Liver (tissue), 3 donors: ENCODE data around the gene KMT2A.

Experiments used
- ATF3 ChIP-seq: IDR thresholded peaks from 2 replicates; pipeline ENCODE4 v1.6.1; 2016; ENCODE audit warnings: antibody characterized with exemption
- CTCF ChIP-seq: fragments of 150-350 bp; IDR thresholded peaks from 2 replicates; pipeline ENCODE4 v1.5.1; 2017; ENCODE audit warnings: improper control_type of control experiment, low read depth, low read length; ENCODE audit not compliant: missing input control
- EGR1 ChIP-seq, 2 donors: IDR thresholded peaks; 2 replicates each; pipeline ENCODE4 v1.6.1; 2016 to 2018; ENCODE audit warnings: antibody characterized with exemption in 2 of 2, low read depth in 2 of 2
- GABPA ChIP-seq, 2 donors: IDR thresholded peaks in 1 of 2; conservative IDR thresholded peaks in 1 of 2; 2 replicates each; pipeline ENCODE4 v1.6.1; 2016; ENCODE audit warnings: antibody characterized with exemption in 2 of 2, mild to moderate bottlenecking in 1 of 2, moderate library complexity in 1 of 2
- JUND ChIP-seq, 2 donors: IDR thresholded peaks; 2 replicates each; pipeline ENCODE4 v1.6.1; 2016; ENCODE audit warnings: antibody characterized with exemption in 2 of 2
- MAX ChIP-seq: IDR thresholded peaks from 2 replicates; pipeline ENCODE4 v1.6.1; 2016; ENCODE audit warnings: antibody characterized with exemption
- NR2F2 ChIP-seq: IDR thresholded peaks from 2 replicates; pipeline ENCODE4 v1.6.1; 2016; ENCODE audit warnings: antibody characterized with exemption
- RAD21 ChIP-seq, 2 donors: IDR thresholded peaks; 2 replicates each; pipeline ENCODE4 v1.6.1; 2016; ENCODE audit warnings: antibody characterized with exemption in 2 of 2, mild to moderate bottlenecking in 2 of 2
- REST ChIP-seq: IDR thresholded peaks from 2 replicates; pipeline ENCODE4 v1.6.1; 2016; ENCODE audit warnings: antibody characterized with exemption, mild to moderate bottlenecking
- RXRA ChIP-seq, 2 donors: IDR thresholded peaks; 2 replicates each; pipeline ENCODE4 v1.6.1; 2017 to 2018; ENCODE audit warnings: antibody characterized with exemption in 2 of 2, mild to moderate bottlenecking in 1 of 2
- SP1 ChIP-seq: IDR thresholded peaks from 2 replicates; pipeline ENCODE4 v1.6.1; 2018; ENCODE audit warnings: antibody characterized with exemption, mild to moderate bottlenecking
- TAF1 ChIP-seq: conservative IDR thresholded peaks from 2 replicates; pipeline ENCODE4 v1.6.1; 2016; ENCODE audit warnings: antibody characterized with exemption, mild to moderate bottlenecking
- YY1 ChIP-seq: IDR thresholded peaks from 2 replicates; pipeline ENCODE4 v1.6.1; 2016; ENCODE audit warnings: antibody characterized with exemption, mild to moderate bottlenecking
- ZBTB33 ChIP-seq: IDR thresholded peaks from 2 replicates; pipeline ENCODE4 v1.6.1; 2016; ENCODE audit warnings: antibody characterized with exemption
- donor health status: healthy.
- donor health status: healthy.

GRCh38 chr11:118530180-118530682, 93.9 kb downstream of the KMT2A start:
- no peak for TF ChIP-seq ZBTB33
- TF ChIP-seq RXRA (IDR thresholded peaks at IDR 0.05) = no peak
- no peak for TF ChIP-seq REST
- TF ChIP-seq CTCF = no peak
- no peak for TF ChIP-seq JUND (IDR thresholded peaks at IDR 0.05)
- TF ChIP-seq RAD21 (IDR thresholded peaks at IDR 0.05) = no peak
- TF ChIP-seq GABPA (IDR thresholded peaks at IDR 0.05 in 1 of 2, conservative IDR thresholded peaks at IDR 0.05 in 1 of 2) = no peak
- no peak for TF ChIP-seq TAF1
- TF ChIP-seq SP1 = no peak
- TF ChIP-seq YY1 = no peak
- TF ChIP-seq EGR1 (IDR thresholded peaks at IDR 0.05; ENCODE audit: low read depth in 2 of 2) = no peak
- no peak for TF ChIP-seq MAX
- no peak for TF ChIP-seq ATF3
- TF ChIP-seq NR2F2 = no peak
